ENCODE results near the gene ANKDD1B.
"Not testable (repeated sequence)": the region's sequence is repeated elsewhere in the genome, so short reads cannot be mapped to it uniquely, and the experiment has no call there.

Gene ANKDD1B

DNA sequence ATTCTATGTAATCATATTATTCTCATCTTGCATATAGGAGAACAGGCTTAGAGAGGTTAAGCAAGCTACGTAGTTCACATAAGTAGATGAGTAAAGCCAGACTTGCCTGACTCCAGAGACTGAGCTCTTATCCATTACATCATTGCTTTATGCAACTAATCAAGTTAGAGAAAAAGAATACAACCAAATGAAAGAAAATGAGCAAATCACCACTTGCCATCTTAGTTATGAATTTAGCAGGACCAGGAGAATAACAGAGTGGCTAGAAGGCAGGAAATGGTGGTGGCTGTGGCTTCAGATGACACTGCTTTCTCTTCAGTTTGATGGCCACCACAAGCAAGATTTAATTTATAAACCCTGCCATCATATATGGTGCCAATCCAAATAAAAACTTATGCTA lies 79.4 kb downstream of the ANKDD1B start:
- no peak for FAIRE-seq

DNA sequence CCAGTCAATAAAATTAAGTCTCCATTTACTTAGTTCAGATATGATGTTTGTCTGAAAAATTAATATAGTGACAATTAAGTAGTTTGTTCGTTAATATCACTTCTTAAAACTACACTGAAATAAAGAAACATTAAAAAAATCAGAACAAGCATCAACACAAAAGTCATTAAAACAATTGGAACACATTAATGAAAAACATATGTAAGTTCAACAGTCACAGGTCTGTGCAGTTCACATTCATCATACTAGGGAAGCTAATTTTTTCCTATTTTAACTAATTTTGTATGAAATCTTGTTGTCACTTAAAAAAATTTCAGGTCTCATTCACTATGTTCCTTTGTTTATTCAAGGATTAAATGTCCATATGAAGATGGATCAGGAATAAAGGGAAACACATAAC lies 83.5 kb downstream of the ANKDD1B start:
- FAIRE-seq: no peak
- DNase-seq (ENCODE audit: extremely low spot score, insufficient read length, low read depth): no peak

More for the DNA sequence above, 79.4 kb downstream of the ANKDD1B start:
- DNase-seq (ENCODE audit: extremely low spot score, insufficient read length, low read depth): no peak

DNA sequence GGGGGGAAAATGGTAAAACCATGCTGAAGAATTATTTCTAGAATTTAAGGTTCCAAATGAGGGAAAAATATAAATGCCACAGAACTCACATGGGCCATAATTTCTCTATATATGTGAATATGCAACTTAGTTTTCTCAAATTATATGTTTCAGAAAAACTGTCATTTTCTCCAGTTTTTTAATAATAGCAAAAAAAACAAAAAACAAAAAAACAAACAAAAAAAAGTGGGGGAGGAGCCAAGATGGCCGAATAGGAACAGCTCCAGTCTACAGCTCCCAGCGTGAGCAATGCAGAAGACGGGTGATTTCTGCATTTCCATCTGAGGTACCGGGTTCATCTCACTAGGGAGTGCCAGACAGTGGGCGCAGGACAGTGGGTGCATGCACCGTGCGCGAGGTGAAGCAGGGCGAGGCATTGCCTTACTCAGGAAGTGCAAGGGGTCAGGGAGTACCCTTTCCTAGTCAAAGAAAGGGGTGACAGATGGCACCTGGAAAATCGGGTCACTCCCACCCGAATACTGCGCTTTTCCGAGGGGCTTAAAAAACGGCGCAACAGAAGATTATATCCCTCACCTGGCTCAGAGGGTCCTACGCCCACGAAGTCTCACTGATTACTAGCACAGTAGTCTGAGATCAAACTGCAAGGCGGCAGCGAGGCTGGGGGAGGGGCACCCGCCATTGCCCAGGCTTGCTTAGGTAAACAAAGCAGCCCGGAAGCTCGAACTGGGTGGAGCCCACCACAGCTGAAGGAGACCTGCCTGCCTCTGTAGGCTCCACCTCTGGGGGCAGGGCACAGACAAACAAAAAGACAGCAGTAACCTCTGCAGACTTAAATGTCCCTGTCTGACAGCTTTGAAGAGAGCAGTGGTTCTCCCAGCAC lies 84.5 kb downstream of the ANKDD1B start:
- not testable (repeated sequence) for FAIRE-seq; DNase-seq (ENCODE audit: extremely low spot score, insufficient read length, low read depth)

DNA sequence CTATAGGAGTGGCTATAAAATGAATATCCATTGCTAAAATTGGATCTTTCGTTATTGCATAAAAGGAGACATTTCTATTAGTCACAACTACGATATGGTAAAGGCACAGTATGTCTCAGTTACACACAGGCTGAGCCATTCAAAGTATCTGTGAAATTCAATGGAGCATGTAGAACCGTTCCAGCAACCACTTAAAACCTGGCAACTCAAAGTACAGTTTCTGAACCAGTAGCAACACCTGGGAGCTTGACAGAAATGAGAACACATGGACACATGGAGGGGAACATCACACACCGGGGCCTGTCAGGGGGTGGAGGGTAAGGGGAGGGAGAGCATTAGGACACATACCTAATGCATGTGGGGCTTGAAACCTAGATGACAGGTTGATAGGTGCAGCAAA lies 90.6 kb downstream of the ANKDD1B start:
- DNase-seq (ENCODE audit: extremely low spot score, insufficient read length, low read depth): no peak
- no peak for FAIRE-seq

DNA sequence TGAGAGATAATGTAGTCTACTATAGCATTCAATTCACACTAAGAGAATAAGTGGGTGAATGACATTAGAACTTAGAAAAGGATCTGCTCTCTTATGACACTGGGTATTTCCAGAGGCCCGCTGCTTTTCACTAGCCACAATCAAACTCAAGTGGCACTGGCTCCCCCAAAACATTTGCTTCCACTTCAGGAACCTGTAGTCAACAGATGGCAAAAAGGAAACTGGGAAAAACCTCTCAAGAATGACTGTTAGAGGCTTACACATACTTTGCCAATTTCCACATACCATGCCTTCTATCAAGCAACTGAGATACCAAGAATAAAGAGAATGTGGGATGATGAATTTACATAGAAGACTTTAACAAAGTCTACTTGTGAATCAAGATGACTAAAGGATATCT lies 94.8 kb downstream of the ANKDD1B start:
- DNase-seq (ENCODE audit: extremely low spot score, insufficient read length, low read depth): no peak
- FAIRE-seq: no peak

DNA sequence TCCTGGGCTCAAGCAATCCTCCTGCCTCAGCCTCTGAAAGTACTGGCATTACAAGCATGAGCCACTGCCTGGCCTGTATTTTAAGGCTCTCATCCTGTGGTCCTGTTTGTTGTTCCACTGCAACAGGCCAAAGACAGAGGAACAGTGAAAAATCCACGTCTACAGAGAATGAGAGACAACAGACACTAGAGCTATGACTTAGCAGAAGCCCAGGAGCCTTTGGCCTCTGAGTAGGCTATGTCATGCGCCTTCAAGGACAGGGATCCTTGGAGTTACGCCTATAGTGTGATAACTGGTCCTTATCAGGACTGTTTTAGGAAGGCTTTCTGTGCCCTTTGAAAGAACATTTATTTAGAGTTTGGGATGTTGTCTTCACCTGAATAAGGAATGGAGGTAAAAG lies 95.5 kb downstream of the ANKDD1B start:
- no peak for FAIRE-seq
- no peak for DNase-seq (ENCODE audit: extremely low spot score, insufficient read length, low read depth)

DNA sequence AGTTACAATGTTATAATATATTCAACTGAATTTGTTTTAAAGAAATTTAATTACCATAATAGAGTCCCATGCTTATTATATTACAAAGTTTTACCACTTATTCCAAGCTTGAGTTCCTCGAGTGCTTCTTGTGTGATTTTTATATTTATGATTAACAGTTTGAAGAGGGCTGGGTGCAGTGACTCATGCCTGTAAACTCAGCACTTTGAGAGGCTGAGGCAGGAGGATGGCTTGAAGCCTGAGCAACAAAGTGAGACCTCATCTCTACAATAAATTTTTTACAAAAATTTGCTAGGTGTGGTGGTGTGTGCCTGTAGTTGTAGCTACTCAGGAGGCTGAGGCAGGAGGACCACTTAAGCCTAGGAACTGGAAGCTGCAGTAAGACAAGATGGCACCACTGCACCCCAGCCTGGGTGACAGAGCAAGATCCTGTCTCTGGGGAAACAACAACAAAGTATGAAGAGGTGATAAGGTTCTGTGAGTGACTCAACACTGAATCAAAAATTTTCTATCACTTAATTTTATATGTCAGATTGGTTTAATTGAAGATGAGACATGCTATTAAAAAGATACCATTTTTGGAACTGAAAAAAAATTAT lies 96.8 kb downstream of the ANKDD1B start:
- FAIRE-seq (no peak), DNase-seq (ENCODE audit: extremely low spot score, insufficient read length, low read depth) (no peak)

DNA sequence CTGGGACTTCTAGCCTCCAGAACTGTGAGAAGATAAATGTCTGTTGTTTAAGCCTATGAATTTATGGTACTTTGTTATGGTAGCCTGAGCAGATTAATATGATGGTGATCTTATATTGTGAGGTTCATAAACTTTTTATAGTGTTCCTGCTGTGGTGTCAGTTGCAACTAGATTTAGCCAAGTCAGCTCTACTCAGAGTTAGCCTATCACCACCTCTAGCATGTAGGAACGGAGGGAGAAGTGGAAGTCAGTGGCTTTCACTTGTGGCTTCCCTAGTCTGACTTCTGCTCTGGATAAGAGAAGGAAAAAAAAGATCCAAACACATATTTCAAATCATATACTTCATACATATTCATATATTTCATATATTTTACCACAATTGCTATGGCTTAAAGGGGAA lies 99.4 kb downstream of the ANKDD1B start:
- DNase-seq (ENCODE audit: extremely low spot score, insufficient read length, low read depth) (no peak), FAIRE-seq (no peak)

DNA sequence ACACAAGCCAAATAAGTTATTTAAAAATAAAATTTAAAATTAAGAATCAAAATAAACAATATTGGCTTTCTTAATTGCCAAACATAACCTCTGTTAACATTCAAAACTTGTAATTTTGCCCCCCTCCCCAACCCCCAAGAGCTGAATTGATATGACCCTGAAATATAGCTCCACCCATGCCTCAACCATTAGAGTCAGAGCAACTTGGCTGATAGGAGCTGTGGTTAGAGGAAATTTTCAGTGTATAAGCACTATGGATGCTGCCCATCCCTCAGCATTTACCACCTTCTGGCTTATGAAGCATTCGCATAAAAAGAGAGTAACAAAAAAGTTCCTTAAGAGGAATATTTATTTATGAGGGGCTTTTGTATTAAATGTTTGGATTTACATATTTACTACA lies 99.9 kb downstream of the ANKDD1B start:
- FAIRE-seq: no peak
- DNase-seq (ENCODE audit: extremely low spot score, insufficient read length, low read depth): no peak

DNA sequence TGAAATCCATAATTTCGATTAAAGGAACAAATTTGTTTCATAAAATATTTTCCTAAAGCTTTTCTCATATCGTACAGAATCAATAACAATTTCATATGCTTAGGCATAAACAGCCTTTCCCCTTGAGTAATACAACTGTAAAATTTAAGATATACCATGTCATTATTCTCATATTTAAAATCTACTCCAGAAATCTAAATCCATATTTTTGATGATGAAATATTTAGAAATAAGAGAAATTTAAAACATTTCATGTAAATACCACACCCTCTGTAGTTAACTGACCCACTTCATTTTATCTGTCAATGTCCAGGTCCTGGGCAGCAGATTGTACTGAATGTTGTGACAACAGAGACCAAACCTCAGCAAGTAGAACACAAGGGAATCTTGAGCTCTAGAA lies 100.8 kb downstream of the ANKDD1B start:
- DNase-seq (ENCODE audit: extremely low spot score, insufficient read length, low read depth) (no peak), FAIRE-seq (no peak)

DNA sequence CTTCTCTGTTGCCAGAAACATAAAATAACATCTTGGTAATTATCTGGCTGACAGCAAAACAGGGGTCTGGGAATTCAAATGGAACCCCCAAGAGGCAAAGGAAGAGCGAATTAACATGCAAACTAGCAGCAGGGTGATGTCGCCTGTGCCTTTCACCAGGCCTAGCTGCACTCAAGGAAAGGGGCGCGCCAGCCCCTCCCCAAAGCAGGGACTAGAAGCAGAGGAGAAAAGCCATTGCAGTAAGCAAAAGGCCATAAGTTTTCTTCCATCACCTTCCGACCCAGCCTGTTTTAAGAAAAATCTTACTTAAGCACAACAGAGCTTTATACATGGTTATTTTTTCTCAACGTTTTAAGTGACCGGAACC lies 105.4 kb downstream of the ANKDD1B start:
- FAIRE-seq: no peak

DNA sequence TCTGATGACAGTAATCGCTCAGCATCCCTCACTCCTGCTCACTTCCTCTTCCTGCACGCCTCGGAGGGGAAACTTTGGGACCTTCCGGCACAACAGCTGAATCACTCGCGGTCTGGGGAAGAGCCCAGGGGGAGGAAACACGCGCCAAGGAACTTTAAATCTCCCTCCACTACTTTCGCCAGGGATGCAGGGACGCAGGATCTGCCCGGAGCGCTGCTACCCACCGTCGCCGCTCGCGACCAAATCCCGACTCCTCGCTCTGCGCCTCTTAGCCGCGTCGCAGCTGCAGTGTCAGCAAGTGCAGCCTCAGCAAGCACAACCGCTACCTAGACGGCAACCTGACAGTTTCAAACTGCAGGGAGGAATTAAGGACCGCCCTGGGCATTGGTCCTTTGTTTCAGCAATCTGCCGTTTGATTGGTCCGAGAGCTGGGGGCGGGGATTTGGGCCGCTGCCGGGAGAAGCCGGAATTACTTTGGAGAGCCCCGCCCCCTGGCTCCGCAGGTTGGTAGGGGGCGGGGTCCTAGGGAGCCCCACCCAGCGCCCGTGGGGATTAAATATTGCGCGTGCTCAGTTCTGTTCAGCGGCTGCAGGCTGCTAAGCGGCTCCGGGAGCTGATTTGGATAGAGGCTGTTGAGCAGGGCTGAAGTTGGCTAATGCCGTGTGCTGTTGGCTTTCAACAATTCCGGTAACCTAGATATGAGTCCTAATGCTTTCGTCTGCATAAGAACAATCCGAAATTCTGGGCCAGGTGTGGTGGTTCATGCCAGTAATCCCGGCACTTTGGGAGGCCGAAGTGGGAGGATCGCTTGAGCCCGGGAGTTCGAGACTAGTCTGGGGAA lies 106.0 kb downstream of the ANKDD1B start, which contains the start of gene POC5:
TSS of gene POC5 (minus strand) at position 356 of the 841 bp plus-strand sequence. CDS start 4,500 bp downstream, outside the sequence.
- peak; percentile 88 for DNase-seq (ENCODE audit: extremely low spot score, insufficient read length, low read depth)
- peak; percentile 98 for FAIRE-seq

More for the DNA sequence above, 105.4 kb downstream of the ANKDD1B start:
- no peak for DNase-seq (ENCODE audit: extremely low spot score, insufficient read length, low read depth)

DNA sequence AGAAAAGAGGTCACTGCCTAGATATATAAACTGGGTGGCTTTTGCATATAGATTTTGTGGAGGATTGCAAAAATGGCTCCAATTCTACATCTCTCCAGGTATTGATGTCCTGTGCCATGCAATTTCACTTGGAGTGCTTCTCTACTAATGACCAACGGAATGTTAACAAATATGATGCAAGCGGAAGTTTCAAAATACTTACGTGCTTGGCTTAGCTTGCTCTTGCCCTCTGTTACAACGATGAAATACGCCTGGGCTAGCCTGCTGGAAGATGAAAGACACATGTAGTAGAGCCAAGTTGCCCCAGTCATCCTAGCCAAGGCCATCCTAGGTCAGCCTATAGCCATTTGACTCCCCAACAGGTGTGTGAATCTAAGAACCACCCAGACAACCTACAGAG lies 109.6 kb downstream of the ANKDD1B start:
- FAIRE-seq: no peak

More for the DNA sequence above, 109.6 kb downstream of the ANKDD1B start:
- no peak for DNase-seq (ENCODE audit: extremely low spot score, insufficient read length, low read depth)
